Measurements from ENCODE around the gene POU2F2. TPM values are rescaled to one million over a fixed set of nuclear protein-coding genes. Genes with fewer than 3 reads are reported as not detected.
"Not testable (repeated sequence)": the region's sequence is repeated elsewhere in the genome, so short reads cannot be mapped to it uniquely, and the experiment has no call there.

POU2F2 gene
- total RNA-seq, 1 experiment from 2014 or later = not detected

GRCh38 chr19:42053037-42053935 is 79.0 kb downstream of the POU2F2 start:
- in situ Hi-C loops (cut with HindIII; ENCODE audit: low pct_unique_long_range_greater_than_20kb, low sequenced_read_pairs) = no loop called here
- no peak for DNase-seq (ENCODE audit: low read depth)

GRCh38 chr19:42052241-42052863 is 79.9 kb downstream of the POU2F2 start:
- in situ Hi-C loops (cut with HindIII; ENCODE audit: low pct_unique_long_range_greater_than_20kb, low sequenced_read_pairs) = no loop called here

GRCh38 chr19:42051166-42052115 is 80.8 kb downstream of the POU2F2 start:
- DNase-seq (ENCODE audit: low read depth) = peak; percentile 44
- in situ Hi-C loops (cut with HindIII; ENCODE audit: low pct_unique_long_range_greater_than_20kb, low sequenced_read_pairs) = no loop called here

More at GRCh38 chr19:42052241-42052863, 79.9 kb downstream of the POU2F2 start:
- no peak for DNase-seq (ENCODE audit: low read depth)

GRCh38 chr19:42048992-42049391 is 83.3 kb downstream of the POU2F2 start:
- in situ Hi-C loops (cut with HindIII; ENCODE audit: low pct_unique_long_range_greater_than_20kb, low sequenced_read_pairs) = no loop called here
- DNase-seq (ENCODE audit: low read depth) = no peak

GRCh38 chr19:42045575-42045974 is 86.7 kb downstream of the POU2F2 start:
- no peak for DNase-seq (ENCODE audit: low read depth)
- in situ Hi-C loops (cut with HindIII; ENCODE audit: low pct_unique_long_range_greater_than_20kb, low sequenced_read_pairs) = no loop called here

- no peak for DNase-seq (ENCODE audit: low read depth)
- in situ Hi-C loops (cut with HindIII; ENCODE audit: low pct_unique_long_range_greater_than_20kb, low sequenced_read_pairs) = no loop called here
These were observed 89.6 kb downstream of the POU2F2 start for GRCh38 chr19:42042455-42043170.

GRCh38 chr19:42040491-42040890 is 91.8 kb downstream of the POU2F2 start:
- in situ Hi-C loops (cut with HindIII; ENCODE audit: low pct_unique_long_range_greater_than_20kb, low sequenced_read_pairs); DNase-seq (ENCODE audit: low read depth): not testable (repeated sequence)

GRCh38 chr19:42040031-42040430 is 92.2 kb downstream of the POU2F2 start:
- in situ Hi-C loops (cut with HindIII; ENCODE audit: low pct_unique_long_range_greater_than_20kb, low sequenced_read_pairs) = no loop called here
- no peak for DNase-seq (ENCODE audit: low read depth)

GRCh38 chr19:42038666-42039065 is 93.6 kb downstream of the POU2F2 start:
- in situ Hi-C loops (cut with HindIII; ENCODE audit: low pct_unique_long_range_greater_than_20kb, low sequenced_read_pairs) = no loop called here
- DNase-seq (ENCODE audit: low read depth) = peak; percentile 76

GRCh38 chr19:42037649-42038048 is 94.6 kb downstream of the POU2F2 start:
- DNase-seq (ENCODE audit: low read depth) = no peak
- in situ Hi-C loops (cut with HindIII; ENCODE audit: low pct_unique_long_range_greater_than_20kb, low sequenced_read_pairs) = no loop called here

Other genes with a start within 250 kb of the POU2F2 start
- 43.6 and 48.7 TPM in 2 replicates for gene ARHGEF1, start 249.3 kb downstream of the POU2F2 start, total RNA-seq (2014; rRNA removed; shearing (Covaris generic); ENCODE audit: low replicate concordance)
- 0.37 TPM in 1 of 2 replicates, not detected in the other for gene ERFL, start 204.0 kb downstream of the POU2F2 start, total RNA-seq (2014; rRNA removed; shearing (Covaris generic); ENCODE audit: low replicate concordance)
- 287 and 288 TPM in 2 replicates for gene RABAC1, start 173.1 kb downstream of the POU2F2 start, total RNA-seq (2014; rRNA removed; shearing (Covaris generic); ENCODE audit: low replicate concordance)
- 2.3 TPM in 1 of 2 replicates, not detected in the other for gene ATP1A3, start 138.2 kb downstream of the POU2F2 start, total RNA-seq (2014; rRNA removed; shearing (Covaris generic); ENCODE audit: low replicate concordance)
- gene GRIK5, start 62.2 kb downstream of the POU2F2 start, total RNA-seq (2014; rRNA removed; shearing (Covaris generic); ENCODE audit: low replicate concordance) = not detected in 2 replicates
- gene ZNF574, start 56.3 kb downstream of the POU2F2 start, total RNA-seq (2014; rRNA removed; shearing (Covaris generic); ENCODE audit: low replicate concordance) = 18.2 and 24.6 TPM in 2 replicates
- gene DEDD2, start 85.2 kb upstream of the POU2F2 start, total RNA-seq (2014; rRNA removed; shearing (Covaris generic); ENCODE audit: low replicate concordance) = 72.2 and 128 TPM in 2 replicates
- gene ZNF526, start 87.9 kb upstream of the POU2F2 start, total RNA-seq (2014; rRNA removed; shearing (Covaris generic); ENCODE audit: low replicate concordance) = 8.4 and 12.4 TPM in 2 replicates
- gene GSK3A, start 110.2 kb upstream of the POU2F2 start, total RNA-seq (2014; rRNA removed; shearing (Covaris generic); ENCODE audit: low replicate concordance) = 29.9 and 32.2 TPM in 2 replicates
- 47.1 and 49.5 TPM in 2 replicates for gene ERF, start 122.7 kb upstream of the POU2F2 start, total RNA-seq (2014; rRNA removed; shearing (Covaris generic); ENCODE audit: low replicate concordance)
- gene CIC, start 136.8 kb upstream of the POU2F2 start, total RNA-seq (2014; rRNA removed; shearing (Covaris generic); ENCODE audit: low replicate concordance) = 13.6 and 27.5 TPM in 2 replicates
- 3.0 TPM in 1 of 2 replicates, not detected in the other for gene PRR19, start 169.7 kb upstream of the POU2F2 start, total RNA-seq (2014; rRNA removed; shearing (Covaris generic); ENCODE audit: low replicate concordance)
- 142 and 150 TPM in 2 replicates for gene PAFAH1B3, start 170.2 kb upstream of the POU2F2 start, total RNA-seq (2014; rRNA removed; shearing (Covaris generic); ENCODE audit: low replicate concordance)
- not detected in 2 replicates for gene TMEM145, start 180.9 kb upstream of the POU2F2 start, total RNA-seq (2014; rRNA removed; shearing (Covaris generic); ENCODE audit: low replicate concordance)
- 36.8 and 75.6 TPM in 2 replicates for gene MEGF8, start 193.2 kb upstream of the POU2F2 start, total RNA-seq (2014; rRNA removed; shearing (Covaris generic); ENCODE audit: low replicate concordance)